Activated CD4-positive, alpha-beta memory T cell treated with anti-CD3 and anti-CD28 coated beads, Interleukin-2, amount 10 ng/mL, durations not matched to agents 7 days and 5 days (primary cell): ENCODE measurements around the gene C19orf44. TPM values are rescaled to one million over a fixed set of nuclear protein-coding genes. Genes with fewer than 3 reads are reported as not detected.
A peak's percentile ranks its signal among the peaks of the same experiment; 100 is the strongest.

Experiments used
- CTCF ChIA-PET: fragments of 350-600 bp; sonication (Branson Sonifier 250); formaldehyde crosslinking; loops from one replicate; lab custom pipeline; 2021; ENCODE audit warnings: antibody characterized with exemption, inconsistent platforms; lab: Charles Lee
- POLR2A ChIA-PET: fragments of 350-600 bp; sonication (Branson Sonifier 250); formaldehyde crosslinking; loops from one replicate; lab custom pipeline; 2021; ENCODE audit warnings: antibody characterized with exemption; lab: Charles Lee
- DNase-seq: peaks from one replicate; pipeline ENCODE4 v3.0.0-alpha.2; 2020
- H3K27ac Mint-ChIP-seq: one replicate; pipeline ENCODE4 v1.8.0; 2021; ENCODE audit warnings: mild to moderate bottlenecking, mixed read lengths
- H3K27me3 Mint-ChIP-seq: one replicate; pipeline ENCODE4 v1.8.0; 2021; ENCODE audit warnings: mixed read lengths
- H3K36me3 Mint-ChIP-seq: one replicate; pipeline ENCODE4 v1.8.0; 2021; ENCODE audit warnings: low read depth, mixed read lengths
- H3K4me1 Mint-ChIP-seq: one replicate; pipeline ENCODE4 v1.8.0; 2021; ENCODE audit warnings: mixed read lengths
- H3K4me3 Mint-ChIP-seq: one replicate; pipeline ENCODE4 v1.8.0; 2021; ENCODE audit warnings: mild to moderate bottlenecking, mixed read lengths
- H3K9me3 Mint-ChIP-seq: one replicate; pipeline ENCODE4 v1.8.0; 2021; ENCODE audit warnings: mixed read lengths
- total RNA-seq, 2 experiments: library from RNA; stranded (reverse); gene quantifications; one replicate each; pipeline ENCODE4 v1.2.3, GENCODE V29; 2021

The C19orf44 gene
- total RNA-seq, 2 experiments from 2014 or later = 2.6 to 3.3 TPM

GRCh38 chr19:16559780-16560276, 63.6 kb downstream of the C19orf44 start:
- ChIA-PET POLR2A (interaction anchor here (2.0 kb wide), 1 partner anchor 17 kb away, joined by 6 read pairs; no protein-coding TSS in a partner anchor), CTCF (no interaction called here)
- H3K27ac Mint-ChIP-seq = no peak overlapping the region
- H3K9me3 Mint-ChIP-seq = no peaks in the 10 kb centered on the region
- DNase-seq = no peak
- H3K4me1 Mint-ChIP-seq = peaks cover 20% of the 10 kb centered on the region
- H3K4me3 Mint-ChIP-seq = no peak overlapping the region
- H3K27me3 Mint-ChIP-seq = no peaks in the 10 kb centered on the region
- peaks cover 62% of the 10 kb centered on the region for H3K36me3 Mint-ChIP-seq

GRCh38 chr19:16561382-16561781, 65.2 kb downstream of the C19orf44 start:
- Mint-ChIP-seq H3K36me3 (peaks cover 61% of the 10 kb centered on the region), H3K27me3 (no peaks in the 10 kb centered on the region), H3K27ac (no peak overlapping the region), H3K4me3 (no peak overlapping the region), H3K9me3 (no peaks in the 10 kb centered on the region), H3K4me1 (peaks cover 24% of the 10 kb centered on the region)
- DNase-seq = no peak
- ChIA-PET CTCF (interaction anchor here (1.4 kb wide), 1 partner anchor 34 kb away, joined by 3 read pairs; no protein-coding TSS in a partner anchor), POLR2A (interaction anchor here (1.1 to 2.0 kb wide), 3 partner anchors 19 to 66 kb away, joined by 3 to 6 read pairs (median 4); partner anchors contain the start of gene MED26)

GRCh38 chr19:16562608-16563025, 66.4 kb downstream of the C19orf44 start:
- H3K27ac Mint-ChIP-seq = no peak overlapping the region
- CTCF ChIA-PET = interaction anchor here (1.4 kb wide), 1 partner anchor 35 kb away, joined by 3 read pairs; no protein-coding TSS in a partner anchor
- no peak overlapping the region for H3K4me3 Mint-ChIP-seq
- H3K4me1 Mint-ChIP-seq = peaks cover 34% of the 10 kb centered on the region
- peaks cover 66% of the 10 kb centered on the region for H3K36me3 Mint-ChIP-seq
- no peak for DNase-seq
- H3K27me3 Mint-ChIP-seq = no peaks in the 10 kb centered on the region
- H3K9me3 Mint-ChIP-seq = no peaks in the 10 kb centered on the region
- POLR2A ChIA-PET = interaction anchor here (1.0 to 3.2 kb wide), 4 partner anchors 14 to 65 kb away, joined by 3 to 13 read pairs (median 4); partner anchors contain the start of gene MED26

- peaks cover 52% of the 10 kb centered on the region for H3K4me1 Mint-ChIP-seq
- POLR2A ChIA-PET = interaction anchor here (3.2 kb wide), 1 partner anchor 22 kb away, joined by 13 read pairs; no protein-coding TSS in a partner anchor
- H3K27ac Mint-ChIP-seq = peak overlapping the region; percentile 76
- no peak overlapping the region for H3K4me3 Mint-ChIP-seq
- DNase-seq = no peak
- H3K9me3 Mint-ChIP-seq = no peaks in the 10 kb centered on the region
- CTCF ChIA-PET = interaction anchor here (0.7 kb wide), 1 partner anchor 30 kb away, joined by 3 read pairs; no protein-coding TSS in a partner anchor
- no peaks in the 10 kb centered on the region for H3K27me3 Mint-ChIP-seq
- peaks cover 78% of the 10 kb centered on the region for H3K36me3 Mint-ChIP-seq
These were observed 68.6 kb downstream of the C19orf44 start for GRCh38 chr19:16564842-16565241.

GRCh38 chr19:16566161-16566560, 70.0 kb downstream of the C19orf44 start:
- H3K9me3 Mint-ChIP-seq = no peaks in the 10 kb centered on the region
- ChIA-PET POLR2A (interaction anchor here (0.6 to 2.4 kb wide), 13 partner anchors 10 to 93 kb away, joined by 3 to 19 read pairs (median 5); partner anchors contain the start of genes CHERP, MED26 and SMIM7), CTCF (interaction anchor here (0.6 to 0.9 kb wide), 3 partner anchors 18 to 318 kb away, joined by 3 to 4 read pairs (median 3); no protein-coding TSS in a partner anchor)
- H3K27me3 Mint-ChIP-seq = no peaks in the 10 kb centered on the region
- H3K27ac Mint-ChIP-seq = peak overlapping the region; percentile 100
- peak overlapping the region; percentile 62 for H3K4me3 Mint-ChIP-seq
- peak; percentile 91 for DNase-seq
- H3K4me1 Mint-ChIP-seq = peaks cover 61% of the 10 kb centered on the region
- H3K36me3 Mint-ChIP-seq = peaks cover 79% of the 10 kb centered on the region

- DNase-seq = no peak
- Mint-ChIP-seq H3K27me3 (no peaks in the 10 kb centered on the region), H3K27ac (peak overlapping the region; percentile 100), H3K36me3 (peaks cover 77% of the 10 kb centered on the region), H3K9me3 (no peaks in the 10 kb centered on the region), H3K4me1 (peaks cover 66% of the 10 kb centered on the region), H3K4me3 (no peak overlapping the region)
- CTCF ChIA-PET = interaction anchor here (0.6 to 0.9 kb wide), 3 partner anchors 18 to 319 kb away, joined by 3 to 4 read pairs (median 3); no protein-coding TSS in a partner anchor
- POLR2A ChIA-PET = interaction anchor here (0.6 to 2.4 kb wide), 13 partner anchors 10 to 93 kb away, joined by 3 to 19 read pairs (median 6); partner anchors contain the start of genes CHERP, MED26 and SMIM7
These were observed 70.5 kb downstream of the C19orf44 start for GRCh38 chr19:16566702-16567101.

GRCh38 chr19:16569609-16570320, 73.6 kb downstream of the C19orf44 start:
- no peak for DNase-seq
- H3K4me3 Mint-ChIP-seq = peak overlapping the region; percentile 87
- peaks cover 76% of the 10 kb centered on the region for H3K4me1 Mint-ChIP-seq
- no peaks in the 10 kb centered on the region for H3K9me3 Mint-ChIP-seq
- no peaks in the 10 kb centered on the region for H3K27me3 Mint-ChIP-seq
- peak overlapping the region; percentile 31 for H3K27ac Mint-ChIP-seq
- ChIA-PET POLR2A (interaction anchor here (1.0 to 3.4 kb wide), 3 partner anchors 15 to 58 kb away, joined by 3 to 14 read pairs (median 6); partner anchors contain the start of gene MED26), CTCF (no interaction called here)
- peaks cover 67% of the 10 kb centered on the region for H3K36me3 Mint-ChIP-seq

Other genes starting within 250 kb of the C19orf44 start
- gene KLF2, start 171.6 kb upstream of the C19orf44 start, total RNA-seq = 100 to 1,000 TPM; 410 to 423 TPM
- gene EPS15L1, start 24.4 kb upstream of the C19orf44 start, total RNA-seq = 10 to 100 TPM; 39.0 to 42.7 TPM
- not detected for gene CALR3, start 227 bp upstream of the C19orf44 start, total RNA-seq
- 10 to 100 TPM; 50.8 to 53.6 TPM for gene CHERP, start 46.0 kb downstream of the C19orf44 start, total RNA-seq
- gene SLC35E1, start 76.0 kb downstream of the C19orf44 start, total RNA-seq = 10 to 100 TPM; 57.3 to 57.7 TPM
- gene MED26, start 131.8 kb downstream of the C19orf44 start, total RNA-seq = 10 to 100 TPM; 15.5 to 15.9 TPM
- 10 to 100 TPM; 52.6 to 60.6 TPM for gene SMIM7, start 163.8 kb downstream of the C19orf44 start, total RNA-seq
- 1 to 10 TPM; 1.4 TPM for gene TMEM38A, start 164.7 kb downstream of the C19orf44 start, total RNA-seq
- gene NWD1, start 223.5 kb downstream of the C19orf44 start, total RNA-seq = not detected